ENCODE results near the gene CCNYL1.
A peak's percentile ranks its signal among the peaks of the same experiment; 100 is the strongest.
"Not testable (repeated sequence)": the region's sequence is repeated elsewhere in the genome, so short reads cannot be mapped to it uniquely, and the experiment has no call there.

CCNYL1 gene

DNA sequence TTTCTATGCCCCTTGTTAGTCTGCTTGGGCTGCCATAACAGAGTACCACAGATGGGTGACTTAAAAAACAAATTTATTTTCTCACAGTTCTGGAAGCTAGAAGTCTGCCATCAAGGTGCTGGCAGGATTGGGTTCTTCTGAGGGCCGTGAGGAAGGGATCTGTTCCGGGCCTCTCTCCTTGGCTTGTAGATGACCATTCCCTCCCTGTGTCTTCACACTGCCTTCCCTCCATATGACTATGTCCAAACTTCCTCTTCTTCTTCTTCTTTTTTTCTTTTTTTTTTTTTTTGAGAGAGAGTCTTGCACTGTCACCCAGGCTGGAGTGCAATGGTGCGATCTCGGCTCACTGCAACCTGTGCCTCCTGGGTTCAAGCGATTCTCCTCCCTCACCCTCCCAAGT is 13.1 kb upstream of the CCNYL1 start:
- DNase-seq = no peak

DNA sequence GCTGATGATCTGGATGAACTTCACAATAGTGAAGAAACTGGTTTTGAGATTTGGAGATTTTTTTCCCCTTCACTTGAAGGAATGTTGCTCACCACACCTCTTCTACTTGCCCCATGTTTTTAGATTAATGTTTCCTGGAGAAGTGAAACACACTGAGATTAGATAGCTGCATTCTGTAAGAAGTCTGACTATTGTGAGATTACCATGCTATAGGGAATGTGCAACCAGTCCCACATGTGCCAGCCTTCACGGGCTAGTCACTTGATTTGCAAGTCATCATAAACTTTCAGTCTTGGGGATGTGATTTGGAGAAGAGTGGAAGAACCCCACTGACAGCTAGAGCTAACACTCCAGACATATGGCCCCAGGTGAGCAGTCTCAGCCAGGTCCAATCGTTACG is 7.4 kb upstream of the CCNYL1 start:
- no peak for DNase-seq

DNA sequence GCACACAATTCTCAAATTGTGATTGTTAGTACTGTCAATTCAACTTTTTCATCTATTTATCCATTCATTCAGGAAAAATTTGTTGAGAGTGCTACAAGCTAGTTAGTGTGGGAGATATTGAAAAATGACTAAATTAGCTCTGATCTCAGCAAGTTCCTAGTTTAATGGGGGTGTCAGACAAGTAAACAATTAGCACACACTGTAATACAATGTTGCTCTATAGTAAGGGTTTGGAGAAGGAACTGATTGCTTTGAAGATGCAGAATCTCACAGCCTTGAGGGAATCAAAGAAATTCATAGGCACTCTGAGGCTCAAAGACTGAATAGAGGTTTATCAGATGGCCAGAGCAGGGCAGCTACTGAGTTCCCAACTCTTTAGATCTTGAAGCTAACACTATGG is 6.8 kb upstream of the CCNYL1 start:
- DNase-seq = no peak

DNA sequence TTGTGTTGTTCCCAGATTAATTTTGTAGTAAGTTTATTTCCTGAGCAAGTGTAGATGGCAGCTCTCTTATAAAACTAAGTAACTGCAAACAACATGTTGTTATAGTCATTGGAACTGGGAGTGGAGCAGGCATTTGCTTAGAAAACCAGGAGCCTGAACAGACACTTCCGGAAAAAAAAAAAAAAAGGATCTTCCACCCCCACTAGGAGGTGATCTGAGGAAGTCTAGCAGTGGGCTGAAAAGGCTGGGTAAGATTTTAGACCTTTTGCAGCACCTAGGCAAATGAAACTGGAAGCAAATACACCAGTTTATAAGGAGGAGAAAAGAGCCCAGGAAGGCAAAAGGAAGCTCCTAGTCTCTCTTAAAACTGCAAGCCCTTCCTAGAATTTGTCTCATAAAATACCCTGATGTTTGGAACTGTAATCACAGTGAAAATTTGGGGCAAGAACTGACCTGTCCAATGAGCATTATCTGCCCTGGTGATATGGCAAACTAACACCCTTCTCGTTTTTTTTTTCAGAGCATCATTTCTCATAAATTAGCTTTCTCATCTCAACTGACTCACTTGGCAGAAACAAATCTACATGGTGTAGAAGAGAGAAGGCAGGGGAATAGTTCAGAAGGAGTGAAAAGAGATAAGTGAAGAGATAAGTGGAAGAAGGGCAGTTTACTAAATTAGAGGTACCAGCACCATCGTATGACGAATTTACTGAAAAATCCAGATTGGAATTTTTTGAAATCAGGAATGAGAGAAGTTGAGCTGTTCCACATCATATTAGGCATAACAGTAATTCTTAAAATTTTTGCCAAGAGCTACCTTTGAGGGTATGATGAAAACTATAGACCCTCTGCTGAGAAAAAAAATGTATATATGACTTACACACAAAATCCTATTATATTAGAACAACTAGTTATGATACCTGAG is 4.2 kb upstream of the CCNYL1 start:
- DNase-seq = no peak

DNA sequence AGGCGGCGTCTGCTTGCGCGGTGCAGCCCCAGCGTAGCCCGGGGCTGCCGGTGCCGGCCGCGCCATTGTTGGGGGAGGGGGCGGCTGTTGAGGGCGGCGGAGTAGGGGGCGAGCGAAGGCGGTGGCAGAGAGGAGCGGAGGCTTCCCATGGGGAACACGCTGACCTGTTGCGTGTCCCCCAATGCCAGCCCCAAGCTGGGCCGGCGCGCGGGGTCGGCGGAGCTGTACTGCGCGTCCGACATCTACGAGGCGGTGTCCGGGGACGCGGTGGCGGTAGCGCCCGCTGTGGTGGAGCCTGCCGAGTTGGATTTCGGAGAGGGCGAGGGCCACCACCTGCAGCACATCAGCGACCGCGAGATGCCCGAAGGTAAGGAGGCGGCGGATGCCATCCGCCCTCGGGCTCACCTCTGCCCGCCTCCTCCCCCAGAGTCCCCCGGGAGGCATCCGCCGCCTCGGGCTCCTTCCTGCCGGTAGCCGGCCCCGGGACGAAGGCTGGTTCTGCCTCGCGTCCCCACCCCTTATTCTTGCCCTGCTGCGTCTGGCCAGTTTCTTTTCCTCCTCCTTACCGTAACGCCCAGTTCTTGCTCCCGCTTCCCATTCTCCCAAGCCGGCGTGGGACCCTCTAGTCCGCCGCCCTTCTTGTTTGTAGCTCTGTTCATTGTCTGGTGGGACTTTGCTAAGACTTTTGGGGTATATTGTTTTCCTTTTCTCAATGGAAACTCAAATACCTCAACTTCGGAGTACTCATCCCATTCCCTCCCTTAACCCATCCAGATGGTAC is 500 bp downstream of the CCNYL1 start:
- DNase-seq = peak; percentile 67

DNA sequence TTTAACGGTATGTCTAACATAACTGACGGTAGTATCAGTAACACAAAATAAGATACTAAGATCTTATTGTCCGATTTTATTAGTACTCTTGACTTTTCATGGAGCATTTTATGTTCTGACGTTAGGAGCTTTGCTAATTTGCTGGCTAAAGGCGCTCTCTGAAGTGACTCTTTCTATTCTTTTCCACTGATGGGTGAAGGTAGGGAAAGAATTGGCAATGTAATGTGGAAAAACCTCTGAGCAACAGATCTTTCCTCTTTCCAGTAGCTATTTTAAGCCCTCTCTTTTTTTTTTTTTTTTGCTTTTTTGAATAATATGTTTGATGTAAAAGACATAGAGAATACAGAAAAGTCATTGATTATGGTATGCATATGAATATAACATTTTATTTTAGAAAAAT is 4.6 kb downstream of the CCNYL1 start:
- no peak for DNase-seq

DNA sequence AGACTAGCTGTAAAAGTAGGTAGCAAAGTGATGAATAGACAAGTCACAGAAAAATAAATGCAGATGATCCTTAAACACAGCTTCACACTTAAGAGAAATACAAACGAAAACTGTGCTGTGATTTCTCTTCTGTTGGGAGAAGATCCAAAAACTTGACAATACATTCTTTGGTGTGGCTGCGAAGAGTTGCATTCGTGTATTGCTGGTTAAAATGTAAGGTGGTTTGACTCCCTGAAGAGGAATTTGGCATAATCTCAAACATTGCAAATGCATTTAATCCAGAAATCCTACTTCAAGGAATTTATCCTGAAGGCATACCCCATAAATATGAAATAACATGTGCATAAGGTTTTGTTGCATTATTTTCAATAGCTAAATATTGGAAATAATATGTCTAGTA is 7.1 kb downstream of the CCNYL1 start:
- no peak for DNase-seq

DNA sequence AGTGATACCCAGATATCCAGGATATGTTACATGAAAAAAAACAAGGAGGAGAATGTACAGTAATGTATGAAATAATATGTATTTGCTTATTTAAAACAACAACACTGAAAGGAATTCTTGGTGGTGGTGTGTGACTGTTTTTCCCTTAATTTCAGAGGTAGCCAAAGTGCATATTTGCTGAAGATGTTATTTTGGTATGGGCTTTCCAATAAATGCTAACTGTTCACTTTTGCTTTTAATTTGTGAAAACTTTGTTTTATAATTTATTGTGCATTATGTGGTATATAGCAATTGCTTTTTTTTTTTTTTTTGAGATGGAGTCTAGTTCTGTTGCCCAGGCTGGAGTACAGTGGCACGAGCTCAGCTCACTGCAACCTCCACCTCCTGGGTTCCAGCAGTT is 7.6 kb downstream of the CCNYL1 start:
- DNase-seq = no peak

DNA sequence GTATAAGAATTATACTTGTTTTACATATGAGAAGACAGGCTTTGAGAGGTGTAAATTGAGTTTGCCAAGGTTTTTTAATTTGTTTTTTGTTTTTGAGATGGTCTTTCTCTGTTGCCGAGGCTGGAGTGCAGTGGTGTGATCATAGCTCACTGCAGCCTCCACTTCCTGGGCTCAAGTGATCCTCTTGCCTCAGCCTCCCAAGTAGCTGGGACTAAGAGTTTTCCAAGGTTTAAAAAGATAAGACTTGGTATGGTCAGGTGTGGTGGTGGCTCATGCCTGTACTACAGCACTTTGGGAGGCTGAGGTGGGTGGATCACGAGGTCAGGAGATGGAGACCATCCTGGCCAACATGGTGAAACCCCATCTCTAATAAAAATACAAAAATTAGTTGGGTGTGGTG is 8.2 kb downstream of the CCNYL1 start:
- not testable (repeated sequence) for DNase-seq

DNA sequence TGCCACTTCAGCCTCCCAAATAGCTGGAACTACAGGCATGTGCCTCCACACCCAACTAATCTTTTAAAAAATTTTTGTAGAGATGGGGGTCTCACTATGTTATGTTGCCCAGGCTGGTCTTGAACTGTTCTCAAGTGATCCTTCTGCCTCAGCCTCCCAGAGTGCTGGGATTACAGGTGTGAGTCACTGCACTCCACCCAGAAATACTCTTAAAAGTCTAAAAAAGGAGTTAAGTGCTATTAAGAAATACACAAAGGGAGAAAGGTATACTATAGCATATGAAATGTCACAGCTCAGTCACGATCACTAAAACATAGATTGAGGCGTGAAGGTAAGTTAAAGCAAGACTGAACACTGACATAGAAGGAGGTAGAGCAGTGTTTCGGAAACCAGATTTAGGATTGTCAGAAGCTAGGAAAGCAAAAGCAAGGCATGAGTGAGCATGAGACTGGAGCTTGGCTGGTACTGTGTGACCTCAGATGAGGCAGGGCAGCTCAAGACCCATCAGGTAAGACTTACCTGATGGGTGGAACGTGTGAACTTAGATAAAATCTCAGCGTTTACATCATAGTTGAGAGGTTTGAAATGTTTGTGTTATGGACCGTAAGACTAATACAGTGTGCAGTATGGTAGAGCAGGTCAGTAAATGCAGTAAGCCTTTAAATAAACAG is 9.2 kb downstream of the CCNYL1 start:
- DNase-seq = peak; percentile 33

DNA sequence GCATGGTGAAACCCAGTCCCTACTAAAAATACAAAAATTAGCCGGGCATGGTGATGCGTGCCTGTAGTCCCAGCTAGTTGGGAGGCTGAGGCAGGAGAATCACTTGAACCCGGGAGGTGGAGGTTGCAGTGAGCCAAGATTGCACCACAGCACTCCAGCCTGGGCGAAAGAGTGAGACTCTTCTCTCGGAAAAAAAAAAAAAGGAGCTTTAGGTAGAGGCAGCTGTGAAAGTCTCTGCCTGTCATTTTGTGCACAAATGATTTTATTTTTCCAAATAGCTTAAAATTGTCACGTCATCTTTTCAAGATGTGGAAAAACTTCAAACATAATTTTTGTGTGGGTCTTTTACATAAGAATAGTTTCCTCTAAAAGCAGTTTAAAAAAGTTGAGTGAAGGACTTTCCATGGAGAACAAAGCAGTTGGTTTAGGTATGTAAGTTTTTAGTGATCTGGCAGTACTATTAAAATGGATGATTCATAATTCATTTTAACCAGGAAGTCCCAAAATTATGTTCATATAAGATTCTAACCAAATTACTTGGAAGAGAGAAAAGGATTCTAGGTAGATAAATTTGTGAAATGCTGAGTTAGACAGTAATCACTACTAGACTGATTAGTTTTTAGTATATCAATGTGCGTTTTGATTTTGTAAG is 11.5 kb downstream of the CCNYL1 start:
- DNase-seq = no peak

DNA sequence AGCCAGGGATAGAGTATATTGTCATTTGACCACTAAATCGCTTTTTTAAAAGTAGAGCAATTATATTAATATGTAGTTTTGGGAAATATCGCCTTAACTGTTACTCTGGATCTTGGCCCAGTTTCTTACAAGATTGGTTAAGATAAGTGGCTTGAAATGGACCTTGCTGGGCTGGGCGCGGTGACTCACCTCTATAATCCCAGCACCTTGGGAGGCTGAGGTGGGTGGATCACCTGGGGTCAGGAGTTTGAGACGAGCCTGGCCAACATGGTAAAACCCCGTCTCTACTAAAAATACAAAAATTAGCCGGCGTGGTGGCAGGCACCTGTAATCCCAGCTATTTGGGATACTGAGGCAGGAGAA is 12.0 kb downstream of the CCNYL1 start:
- not testable (repeated sequence) for DNase-seq

DNA sequence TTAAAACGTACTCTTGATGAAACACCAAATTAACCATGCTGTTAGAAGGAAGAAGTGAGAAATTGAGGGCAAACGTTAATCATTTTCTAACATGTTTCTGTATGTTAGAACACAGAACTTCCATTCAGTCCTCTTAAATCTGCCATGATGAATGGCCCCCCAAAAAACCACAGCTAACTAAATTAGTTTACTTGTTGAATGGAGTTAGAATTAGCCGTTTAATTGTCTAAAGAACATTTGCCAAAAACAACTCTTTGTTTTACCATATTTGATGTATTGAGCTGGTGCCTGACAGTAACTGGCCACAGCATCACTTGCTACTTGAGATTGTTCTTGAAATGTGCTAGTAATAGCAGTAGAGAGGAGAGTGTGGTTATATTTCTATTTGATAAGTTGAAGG is 12.7 kb downstream of the CCNYL1 start:
- DNase-seq = no peak

DNA sequence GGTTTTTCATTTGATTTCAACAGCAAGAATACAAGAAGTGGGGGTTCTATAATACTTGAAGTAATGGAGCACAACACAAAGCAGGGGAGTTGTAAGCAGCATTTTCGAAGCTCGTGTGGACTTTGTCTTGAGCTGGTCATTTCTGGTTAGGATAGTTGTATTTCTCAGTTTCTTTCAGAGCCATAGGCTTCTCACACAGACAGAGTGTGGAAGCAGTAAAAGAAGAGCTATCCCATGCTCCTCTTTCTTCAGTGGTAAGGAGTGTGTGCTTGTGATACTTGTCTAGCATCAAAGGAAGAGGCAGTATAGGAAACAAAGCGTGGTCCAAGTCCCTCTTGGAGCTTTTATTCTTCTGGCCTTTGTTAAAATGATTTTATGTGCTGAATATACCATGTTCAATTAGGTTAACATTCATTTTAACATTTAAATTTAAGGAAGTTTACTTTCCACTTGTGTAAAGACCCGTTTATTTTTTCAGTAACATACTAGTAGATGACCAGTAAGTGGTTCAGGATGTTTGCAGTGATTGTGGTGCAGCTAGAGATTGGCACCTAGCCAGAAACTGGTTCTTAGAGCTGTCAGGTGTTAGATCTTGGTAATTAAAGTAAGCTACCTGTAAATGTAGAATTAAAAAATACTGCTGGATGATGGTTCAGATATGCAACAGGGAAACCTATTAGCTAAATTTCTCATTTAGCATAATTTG is 14.6 kb downstream of the CCNYL1 start:
- peak; percentile 59 for DNase-seq

DNA sequence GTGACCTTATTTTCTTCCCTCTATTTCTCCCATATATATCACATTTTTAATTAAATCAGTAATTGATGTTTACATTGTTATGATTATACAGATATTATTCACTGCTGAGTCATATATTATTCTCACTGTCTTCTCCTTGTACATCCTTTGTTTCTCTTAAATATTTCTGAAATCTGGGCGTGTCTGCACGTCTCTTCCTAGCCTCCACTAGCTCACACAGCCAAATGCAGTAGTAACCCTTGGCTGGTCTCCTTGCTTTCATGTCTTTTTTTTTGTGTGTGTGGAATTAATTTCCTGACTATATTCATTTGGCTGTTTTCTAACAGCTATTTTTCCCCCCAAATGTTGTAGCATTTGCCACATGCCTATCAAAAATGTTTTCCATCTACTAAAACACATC is 15.8 kb downstream of the CCNYL1 start:
- no peak for DNase-seq

DNA sequence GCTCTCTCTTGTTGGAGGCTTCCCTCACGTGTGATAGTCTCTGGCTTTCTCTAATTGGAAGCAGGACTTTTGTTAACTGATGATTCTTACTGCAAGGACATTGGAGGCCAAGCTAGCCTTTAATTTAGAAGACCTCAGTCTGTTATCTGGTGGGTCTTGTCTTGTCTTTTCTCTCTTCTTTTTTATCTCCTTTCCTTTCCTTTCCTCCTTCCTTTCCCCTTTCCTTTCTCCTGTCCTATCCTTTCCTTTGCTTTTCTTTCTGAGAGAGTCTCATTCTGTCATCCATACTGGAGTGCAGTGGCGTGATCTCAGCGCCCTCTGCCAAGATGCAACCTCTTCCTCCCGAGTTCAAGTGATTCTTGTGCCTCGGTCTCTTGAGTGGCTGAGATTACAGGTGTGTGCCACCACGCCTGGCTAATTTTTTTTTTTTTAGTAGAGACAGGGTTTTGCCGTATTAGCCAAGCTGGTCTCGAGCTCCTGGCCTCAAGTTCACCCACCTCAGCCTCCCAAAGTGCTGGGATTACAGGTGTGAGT is 18.1 kb downstream of the CCNYL1 start:
- no peak for DNase-seq

DNA sequence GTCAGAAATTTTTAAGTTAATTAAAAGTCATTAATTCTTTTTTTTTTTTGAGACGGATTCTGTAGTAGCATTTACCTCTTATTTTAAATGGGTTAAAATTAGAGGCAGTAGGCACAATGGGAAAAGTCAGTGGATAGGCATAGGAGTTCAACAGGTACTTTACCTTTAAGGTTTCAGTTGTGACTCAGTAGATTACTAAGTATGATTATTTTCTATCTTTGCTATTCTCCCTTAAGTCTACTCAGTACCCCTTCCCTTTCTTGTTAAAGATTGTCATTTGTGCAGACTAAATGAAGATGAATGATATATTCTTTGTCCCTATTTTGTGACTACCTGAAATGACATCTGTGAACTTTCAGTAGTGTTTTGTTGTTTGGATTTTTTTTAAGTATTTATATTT is 19.7 kb downstream of the CCNYL1 start:
- DNase-seq = no peak

DNA sequence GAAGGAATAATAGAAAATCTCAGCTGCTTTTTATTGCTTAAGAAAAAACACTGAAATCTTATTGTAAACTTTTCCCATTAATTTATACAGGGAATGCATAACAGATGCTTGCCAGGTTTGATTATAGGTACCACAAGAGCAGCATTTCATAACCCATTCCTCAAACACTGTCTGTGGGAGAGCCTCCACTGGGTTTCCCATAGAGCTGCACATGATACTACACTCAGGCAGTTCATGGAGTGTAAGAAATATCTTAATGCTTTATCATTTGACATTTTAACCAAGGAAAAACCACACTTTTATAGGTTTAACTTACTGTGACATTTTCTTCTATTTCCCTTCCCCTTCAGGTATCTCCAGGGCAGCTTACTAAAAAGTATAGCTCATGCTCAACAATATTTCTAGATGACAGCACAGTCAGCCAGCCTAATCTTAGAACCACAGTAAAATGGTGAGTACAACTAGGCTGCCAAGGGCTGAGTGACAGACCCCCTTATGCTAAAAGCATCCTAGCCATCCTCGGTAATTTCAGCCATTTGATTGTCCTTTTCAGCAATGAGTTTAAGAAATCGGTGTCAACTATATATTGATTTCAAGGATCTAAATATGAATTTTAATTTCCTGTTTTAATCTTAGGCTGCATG is 22.3 kb downstream of the CCNYL1 start:
- no peak for DNase-seq

DNA sequence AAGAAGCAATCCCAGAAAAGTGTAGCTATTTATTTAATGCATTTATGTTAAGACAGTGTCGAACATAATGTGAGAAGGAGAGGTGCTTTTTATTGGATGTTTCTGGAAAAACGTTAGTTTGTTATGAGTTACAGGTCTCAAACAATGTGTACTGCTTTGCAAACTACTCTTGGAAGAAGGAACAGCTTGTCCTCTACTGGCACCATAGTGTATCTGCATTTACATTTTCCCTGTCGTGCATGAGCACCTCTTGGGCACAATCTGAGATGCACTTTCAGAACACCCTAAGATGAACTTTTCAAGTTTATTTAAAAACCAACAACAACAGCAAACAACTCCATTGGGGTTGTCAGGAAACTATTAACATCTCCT is 22.8 kb downstream of the CCNYL1 start:
- DNase-seq = peak; percentile 36

DNA sequence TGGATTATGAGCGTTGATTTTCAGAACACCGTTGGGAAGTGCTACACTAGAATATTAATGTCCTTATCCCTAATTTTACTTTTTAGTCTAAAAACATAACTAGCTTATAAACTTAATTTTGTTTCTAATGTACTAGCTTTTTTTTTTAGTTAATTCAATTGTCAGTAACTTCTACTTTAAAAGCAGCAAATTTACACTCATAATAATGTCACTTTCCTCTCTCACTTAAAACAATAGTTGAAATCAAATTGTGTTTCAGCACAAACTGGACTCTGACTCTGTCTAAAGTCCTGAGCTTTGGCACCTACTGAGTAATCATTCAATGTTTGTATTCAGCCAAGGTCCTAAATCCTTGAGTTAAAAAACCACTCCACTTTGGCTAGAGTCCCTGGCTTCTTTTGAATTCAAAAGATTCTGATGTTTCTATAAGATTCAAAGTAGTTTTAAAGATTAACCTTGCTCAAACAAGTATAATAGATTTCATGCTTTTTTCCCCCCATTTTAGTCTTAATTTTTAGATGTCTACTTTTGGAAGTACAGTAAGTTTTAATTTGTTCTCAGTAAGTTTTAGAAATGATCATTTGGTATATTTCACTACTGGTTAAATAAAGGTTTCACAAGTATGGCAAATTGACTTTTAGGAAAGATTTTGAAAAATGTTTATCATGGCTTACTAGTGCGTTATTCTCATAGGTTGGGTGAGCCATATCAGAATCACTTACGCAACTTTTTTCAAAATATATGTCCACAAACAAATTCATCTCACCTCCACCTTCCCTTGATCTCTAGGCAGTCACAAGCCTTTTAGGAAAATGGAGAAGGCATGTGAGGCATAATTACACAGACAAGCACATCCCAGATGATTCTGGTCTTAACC is 23.4 kb downstream of the CCNYL1 start:
- no peak for DNase-seq

DNA sequence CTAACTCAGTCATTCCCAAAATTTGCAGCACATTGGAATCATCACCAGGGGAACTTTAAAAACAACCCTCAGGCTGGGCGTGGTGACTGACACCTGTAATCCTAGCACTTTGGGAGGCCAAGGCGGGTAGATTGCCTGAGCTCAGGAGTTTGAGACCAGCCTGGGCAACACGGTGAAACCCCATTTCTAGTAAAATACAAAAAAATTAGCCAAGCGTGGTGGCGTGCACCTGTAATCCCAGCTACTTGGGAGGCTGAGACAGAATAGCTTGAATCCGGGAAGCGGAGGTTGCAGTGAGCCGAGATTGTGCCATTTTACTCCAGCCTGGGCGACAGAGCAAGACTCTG is 24.0 kb downstream of the CCNYL1 start:
- DNase-seq = not testable (repeated sequence)

Measured in NCI-H82 (cell line).